Heart right ventricle (tissue), 16 donors: ENCODE measurements around the gene THSD4. TPM values are rescaled to one million over a fixed set of nuclear protein-coding genes. Genes with fewer than 3 reads are reported as not detected.

ENCODE experiments used
- ATAC-seq, 8 donors: fragments of 200-7000 bp; cut with Tn5 transposase; one replicate each; pipeline ENCODE4 v1.9.1; 2020; ENCODE audit warnings: mild to moderate bottlenecking in 8 of 8, moderate library complexity in 8 of 8, moderate number of reproducible peaks in 1 of 8
- DNase-seq, 2 donors: peaks; one replicate each; pipeline ENCODE4 v3.0.0-alpha.2; 2020
- H3K27ac ChIP-seq, 10 donors: fragments of 200-600 bp; sonication (generic) in 2 of 10; one replicate each; pipeline versions ENCODE4 v1.5.0 to v1.8.0; 2020 to 2022; ENCODE audit warnings: mild to moderate bottlenecking in 3 of 10
- H3K27me3 ChIP-seq, 7 donors: fragments of 200-600 bp; one replicate each; pipeline ENCODE4 v1.8.0; 2021 to 2022; ENCODE audit warnings: mild to moderate bottlenecking in 2 of 7
- H3K36me3 ChIP-seq, 9 donors: fragments of 200-600 bp; sonication (generic) in 1 of 9; one replicate each; pipeline versions ENCODE4 v1.5.0 to v1.8.0; 2020 to 2022; ENCODE audit warnings: mild to moderate bottlenecking in 2 of 9
- H3K4me1 ChIP-seq, 9 donors: fragments of 200-600 bp; sonication (generic) in 1 of 9; one replicate each; pipeline versions ENCODE4 v1.5.0 to v1.8.0; 2020 to 2022; ENCODE audit warnings: mild to moderate bottlenecking in 4 of 9
- H3K4me3 ChIP-seq, 10 donors: fragments of 200-600 bp; sonication (generic) in 2 of 10; one replicate each; pipeline versions ENCODE4 v1.5.0 to v1.8.0; 2020 to 2022; ENCODE audit warnings: mild to moderate bottlenecking in 7 of 10, moderate library complexity in 2 of 10
- H3K9me3 ChIP-seq, 11 donors: fragments of 200-600 bp in 10 of 11; sonication (generic) in 2 of 11; one replicate each; pipeline versions ENCODE4 v1.5.0 to v1.8.0; 2013 to 2022; ENCODE audit warnings: mild to moderate bottlenecking in 2 of 11, control low read depth in 1 of 11, moderate library complexity in 1 of 11
- CTCF ChIP-seq, 9 donors: fragments of 200-600 bp; sonication (generic) in 2 of 9; IDR thresholded peaks; one replicate each; pipeline versions ENCODE4 v1.5.0 to v1.8.0; 2021 to 2022; ENCODE audit warnings: antibody characterized with exemption in 9 of 9, mild to moderate bottlenecking in 5 of 9, moderate library complexity in 1 of 9
- WGBS, 2 donors: extraction: QIAGEN DNeasy Blood & Tissue Kit; methylation state at CpG; one replicate each; pipeline ENCODE4 v1.1.7; 2013; ENCODE audit warnings: inconsistent platforms in 1 of 2; 5-methylcytosine and 5-hydroxymethylcytosine counted together
- intact Hi-C, 10 donors: fragments of 100-400 bp; cut with DNase I; formaldehyde crosslinking; loops; one replicate each; pipeline versions ENCODE4 v1.11.1 to v1.14.2; 2022
- polyA plus RNA-seq, 2 donors: library from polyadenylated mRNA; stranded (reverse); fragments of 200-250 nt; gene quantifications; one replicate each; pipeline ENCODE4 v1.2.3, GENCODE V29; 2013
- total RNA-seq, 10 donors: library from RNA; stranded (reverse); fragmentation: NEBNext Ultra II Directional in 3 of 10; extraction: Animal tissue kit (Norgen Biotek cat#: 25700) in 3 of 10; gene quantifications; one replicate each; pipeline versions ENCODE4 v1.2.1 to v1.2.4, GENCODE V29; 2021 to 2023
- donor health status: Arrhythmogenic right ventricular cardiomyopathy.
- donor health status: ischemic (EF 13 %, LVEDD 7.1; RV severe dilation, severe dysfunction).
- donor health status: healthy with polysubstance abuse.
- donor health status: DM: no; HTN: yes; CAD: no.
- donor health status: DM: no; HTN: no; CAD: no.
- donor health status: ischemic (EF 25% LVEDD 6.9; RV normal size, moderate dysfunction).
- donor health status: ischemic (EF 25% LVEDD 5.7; RV mildly dilated, moderate dysfunction).
- donor health status: healthy.
- donor health status: DM: yes; HTN: yes; CAD: no.
- donor health status: Ischemic cardiomyopathy.
- donor health status: ischemic (EF 35%, LVEDD 5.7; RV mildly dilated, moderate dysfunction).
- donor health status: nonischemic (EF 11% LVEDD 7.7; RV severe dilation, severe dysfunction).
- donor health status: DM: yes; HTN: yes; CAD: no.
- donor health status: PGD.
- donor health status: ischemic (EF 29% LVEDD 5.4; RV normal size, mild dysfunction).
- donor health status: nonischemic (EF 23%, LVEDD 6.1; RV moderate dilation, normal function).

The THSD4 gene
- total and polyA plus RNA-seq, 12 donors, result 20.8 to 212 (median 139) TPM

GRCh38 chr15:71734709-71735384 lies 619.6 kb downstream of the THSD4 start:
- Histone ChIP-seq H3K36me3 (peaks cover 0 to 15% (median 0%) of the 10 kb centered on the region in 9 donors), H3K27me3 (no peaks in the 10 kb centered on the region), H3K9me3 (no peaks in the 10 kb centered on the region), H3K4me3 (no peak overlapping the region), H3K27ac (no peak overlapping the region), H3K4me1 (peaks cover 0 to 33% (median 6%) of the 10 kb centered on the region in 9 donors)
- 73 to 81% methylated on average over 4 of the region's 4 CpGs for WGBS, 2 donors
- no peak for TF ChIP-seq CTCF (IDR thresholded peaks at IDR 0.05)
- intact Hi-C loops, result loop anchor here in 7 of 10 donors (5.0 to 10.0 kb wide), 8 partner anchors 78 to 288 kb away; no protein-coding TSS in a partner anchor
- DNase-seq (no peak), ATAC-seq (no peak)

GRCh38 chr15:71735385-71735757 lies 620.1 kb downstream of the THSD4 start:
- DNase-seq, result no peak
- H3K4me3 ChIP-seq, result no peak overlapping the region
- H3K4me1 ChIP-seq, result peaks cover 0 to 28% (median 2%) of the 10 kb centered on the region in 9 donors
- no peaks in the 10 kb centered on the region for H3K9me3 ChIP-seq
- TF ChIP-seq CTCF (IDR thresholded peaks at IDR 0.05), result no peak
- WGBS, 2 donors, result 86 to 88% methylated on average over 2 of the region's 2 CpGs
- no peak for ATAC-seq
- intact Hi-C loops, result loop anchor here in 2 of 10 donors (10.0 kb wide), 2 partner anchors 161 to 191 kb away; no protein-coding TSS in a partner anchor
- H3K36me3 ChIP-seq, result peaks cover 0 to 15% (median 0%) of the 10 kb centered on the region in 9 donors
- no peak overlapping the region for H3K27ac ChIP-seq
- no peaks in the 10 kb centered on the region for H3K27me3 ChIP-seq

- Histone ChIP-seq H3K27ac (no peak overlapping the region), H3K4me1 (peaks cover 0 to 23% (median 2%) of the 10 kb centered on the region in 9 donors), H3K9me3 (no peaks in the 10 kb centered on the region), H3K4me3 (no peak overlapping the region), H3K27me3 (no peaks in the 10 kb centered on the region), H3K36me3 (peaks cover 0 to 14% (median 0%) of the 10 kb centered on the region in 9 donors)
- WGBS, 2 donors, result 86 to 87% methylated on average over 6 of the region's 6 CpGs
- no peak for TF ChIP-seq CTCF (IDR thresholded peaks at IDR 0.05)
- ATAC-seq (no peak), DNase-seq (no peak)
- intact Hi-C loops, result loop anchor here in 2 of 10 donors (10.0 kb wide), 2 partner anchors 162 to 192 kb away; no protein-coding TSS in a partner anchor
These were observed 621.1 kb downstream of the THSD4 start for GRCh38 chr15:71736286-71736947.

GRCh38 chr15:71737761-71738160 lies 622.5 kb downstream of the THSD4 start:
- no peak for TF ChIP-seq CTCF (IDR thresholded peaks at IDR 0.05)
- peaks cover 0 to 8% (median 0%) of the 10 kb centered on the region in 9 donors for H3K36me3 ChIP-seq
- no peak overlapping the region for H3K4me3 ChIP-seq
- H3K9me3 ChIP-seq, result no peaks in the 10 kb centered on the region
- ATAC-seq (no peak), DNase-seq (no peak)
- WGBS, 2 donors, result 93 to 95% methylated on average over 16 of the region's 16 CpGs
- no peaks in the 10 kb centered on the region for H3K27me3 ChIP-seq
- no peak overlapping the region for H3K27ac ChIP-seq
- peaks cover 0 to 13% (median 0%) of the 10 kb centered on the region in 9 donors for H3K4me1 ChIP-seq
- intact Hi-C loops, result loop anchor here in 2 of 10 donors (10.0 kb wide), 2 partner anchors 163 to 193 kb away; no protein-coding TSS in a partner anchor
